HepG2 (cell line): ENCODE data around the gene COBLL1. TPM values are rescaled to one million over a fixed set of nuclear protein-coding genes. Genes with fewer than 3 reads are reported as not detected.

Experiments
- ATAC-seq: fragments of 200-7000 bp; cut with Tn5 transposase; 3 replicates; pipeline ENCODE4 v1.9.1; 2020; ENCODE audit warnings: mild to moderate bottlenecking, moderate library complexity
- BruUV-seq: library from RNA; stranded (reverse); fragments of 400-500 nt; replicated peaks from 2 replicates; lab custom pipeline; 2021; lab: Mats Ljungman, UMichigan
- CTCF ChIA-PET: fragments of 300-600 bp; formaldehyde crosslinking; extraction: SDS; loops from one replicate; lab custom pipeline; 2021; ENCODE audit warnings: low total read pairs, inconsistent platforms, low intra/inter-chr PET ratio; lab: Yijun Ruan, JAX
- POLR2A ChIA-PET: fragments of 350-600 bp; sonication (Branson Sonifier 250); formaldehyde crosslinking; loops from one replicate; lab custom pipeline; 2020; ENCODE audit warnings: antibody characterized with exemption, inconsistent platforms; lab: Yijun Ruan, JAX
- DNase-seq: peaks from one replicate; pipeline ENCODE4 v3.0.0-alpha.2; 2015; ENCODE audit warnings: low spot score
- FAIRE-seq: peaks from 3 replicates; lab custom pipeline; 2011; peaks lifted over from hg19 to GRCh38; lab: Jason Lieb, UNC
- H2AFZ ChIP-seq: one replicate; pipeline ENCODE4 v1.6.1; 2011; ENCODE audit warnings: low read length, inconsistent platforms
- H3K27ac ChIP-seq: fragments of 300-600 bp; 3 replicates; pipeline ENCODE4 v1.8.0; 2011; ENCODE audit warnings: mixed run types, mild to moderate bottlenecking, mixed read lengths, low read length, inconsistent platforms; ENCODE audit not compliant: insufficient read depth; ENCODE audit errors: extremely low read length
- H3K27me3 ChIP-seq, 2 experiments: fragments of 200-600 bp in 1 of 2; 2 replicates in 1 of 2; 3 replicates in 1 of 2; pipeline versions ENCODE4 v1.6.0 to v1.8.0; 2011; ENCODE audit warnings: low read length in 2 of 2, mild to moderate bottlenecking in 2 of 2, moderate library complexity in 2 of 2, inconsistent platforms in 1 of 2; ENCODE audit not compliant: insufficient read depth in 2 of 2, control insufficient read depth in 1 of 2
- H3K36me3 ChIP-seq, 2 experiments: fragments of 200-600 bp in 1 of 2; replicated peaks in 1 of 2; 2 replicates in 1 of 2; 3 replicates in 1 of 2; pipeline versions ENCODE4 v1.5.1 to v1.8.0; 2011; ENCODE audit warnings: low read length in 2 of 2, inconsistent platforms in 1 of 2; ENCODE audit not compliant: insufficient read depth in 2 of 2, control insufficient read depth in 1 of 2
- H3K4me1 ChIP-seq: 2 replicates; pipeline ENCODE4 v1.5.1; 2012; ENCODE audit warnings: low read length, inconsistent platforms; ENCODE audit not compliant: insufficient read depth
- H3K4me2 ChIP-seq: 2 replicates; pipeline ENCODE4 v1.6.0; 2011; ENCODE audit warnings: low read depth, low read length, inconsistent platforms
- H3K4me3 ChIP-seq, 3 experiments: fragments of 200-600 bp in 1 of 3; sonication (generic), shearing (Covaris generic) in 1 of 3; replicated peaks in 1 of 3; 2 replicates each; pipeline ENCODE4 v1.5.1; 2011 to 2016; ENCODE audit warnings: low read length in 3 of 3, inconsistent platforms in 2 of 3, low read depth in 2 of 3, mild to moderate bottlenecking in 2 of 3, control low read depth in 1 of 3, mixed read lengths in 1 of 3; ENCODE audit not compliant: insufficient read depth in 1 of 3
- H3K79me2 ChIP-seq: one replicate; pipeline ENCODE4 v1.6.1; 2011; ENCODE audit warnings: low read length, inconsistent platforms; ENCODE audit not compliant: insufficient read depth
- H3K9ac ChIP-seq: 2 replicates; pipeline ENCODE4 v1.6.0; 2011; ENCODE audit warnings: mild to moderate bottlenecking, low read depth, low read length, inconsistent platforms; ENCODE audit not compliant: insufficient read depth
- H3K9me3 ChIP-seq: 2 replicates; pipeline ENCODE4 v1.5.1; 2012; ENCODE audit warnings: mild to moderate bottlenecking, low read length
- H4K20me1 ChIP-seq: 2 replicates; pipeline ENCODE4 v1.6.0; 2011; ENCODE audit warnings: inconsistent platforms, mild to moderate bottlenecking, low read length, moderate library complexity; ENCODE audit not compliant: insufficient read depth
- CHD4 ChIP-seq: fragments of 200-600 bp; sonication (generic); IDR thresholded peaks from 2 replicates; pipeline ENCODE4 v1.7.0; 2017; ENCODE audit warnings: mild to moderate bottlenecking, low read length, borderline replicate concordance
- HHEX ChIP-seq: IDR thresholded peaks from 2 replicates; pipeline ENCODE4 v1.6.1; 2016; ENCODE audit warnings: control low read depth
- JUNB ChIP-seq: sonication (generic); formaldehyde crosslinking; IDR thresholded peaks from 2 replicates; pipeline ENCODE4 v1.8.0; 2022; ENCODE audit warnings: missing genetic modification reagents, mild to moderate bottlenecking, borderline replicate concordance
- KDM1A ChIP-seq: IDR thresholded peaks from 2 replicates; pipeline ENCODE4 v1.6.1; 2016; ENCODE audit warnings: missing compliant biosample characterization
- SOX5 ChIP-seq: IDR thresholded peaks from 2 replicates; pipeline ENCODE4 v1.6.1; 2016; ENCODE audit warnings: borderline replicate concordance
- ZMAT3 ChIP-seq: sonication (generic); formaldehyde crosslinking; conservative IDR thresholded peaks from 2 replicates; pipeline ENCODE4 v1.7.0; 2021; ENCODE audit warnings: missing genetic modification reagents
- ZMYM3 ChIP-seq: sonication (generic); formaldehyde crosslinking; IDR thresholded peaks from 2 replicates; pipeline ENCODE4 v1.5.1; 2020; ENCODE audit warnings: mild to moderate bottlenecking, missing genetic modification reagents
- ZNF451 ChIP-seq: sonication (generic); formaldehyde crosslinking; IDR thresholded peaks from 2 replicates; pipeline ENCODE4 v1.5.0; 2020; ENCODE audit warnings: mild to moderate bottlenecking, missing genetic modification reagents
- ZNF629 ChIP-seq: sonication (generic); formaldehyde crosslinking; conservative IDR thresholded peaks from 2 replicates; pipeline ENCODE4 v1.5.0; 2020; ENCODE audit warnings: missing genetic modification reagents
- in situ Hi-C: cut with HindIII; loops from 2 replicates; pipeline ENCODE4 v1.10.0; 2017; ENCODE audit warnings: low pct_unique_long_range_greater_than_20kb; ENCODE audit not compliant: extremely low pct_ligation_motif_present
- intact Hi-C: fragments of 100-400 bp; cut with micrococcal nuclease; formaldehyde crosslinking; loops from one replicate; pipeline ENCODE4 v1.10.0; 2022; ENCODE audit not compliant: unreplicated experiment
- polyA plus RNA-seq, 8 experiments: library from polyadenylated mRNA; depleted of rRNA in 3 of 8; stranded (reverse) in 7 of 8; unstranded in 1 of 8; fragments of >200 nt; fragmentation: Illumina TruSeq in 4 of 8; extraction: Trizol in 4 of 8; gene quantifications; 2 replicates each; pipeline versions ENCODE4 v1.2.1 to v1.2.3, GENCODE V29; 2011 to 2016; ENCODE audit warnings: low read depth in 4 of 8, missing spikeins in 1 of 8, mixed read lengths in 1 of 8; ENCODE audit not compliant: insufficient read depth in 1 of 8
- total RNA-seq, 5 experiments: library from RNA; depleted of rRNA; stranded (reverse); fragments of >200 nt; fragmentation: Illumina TruSeq; extraction: Trizol; gene quantifications; 2 replicates each; pipeline ENCODE4 v1.2.3, GENCODE V29; 2016; ENCODE audit warnings: low read depth in 1 of 5
- TF ChIP-seq, protein P1 (sequence below): IDR thresholded peaks from 2 replicates; pipeline ENCODE4 v1.6.1; 2016; ENCODE audit warnings: low read depth, control low read depth
- TF ChIP-seq, protein P2 (sequence below): sonication (generic); formaldehyde crosslinking; IDR thresholded peaks from 2 replicates; pipeline ENCODE4 v1.4.0; 2020; ENCODE audit warnings: missing genetic modification reagents
- TF ChIP-seq, protein P3 (sequence below): sonication (generic); formaldehyde crosslinking; IDR thresholded peaks from 2 replicates; pipeline ENCODE4 v1.8.1; 2022; ENCODE audit warnings: mild to moderate bottlenecking, missing genetic modification reagents

Gene COBLL1
- total and polyA plus RNA-seq, 2 of the 13 experiments (the other 11 are each of a cell fraction or from before 2014, with no cell fraction given): 32.6 to 86.8 TPM

DNA sequence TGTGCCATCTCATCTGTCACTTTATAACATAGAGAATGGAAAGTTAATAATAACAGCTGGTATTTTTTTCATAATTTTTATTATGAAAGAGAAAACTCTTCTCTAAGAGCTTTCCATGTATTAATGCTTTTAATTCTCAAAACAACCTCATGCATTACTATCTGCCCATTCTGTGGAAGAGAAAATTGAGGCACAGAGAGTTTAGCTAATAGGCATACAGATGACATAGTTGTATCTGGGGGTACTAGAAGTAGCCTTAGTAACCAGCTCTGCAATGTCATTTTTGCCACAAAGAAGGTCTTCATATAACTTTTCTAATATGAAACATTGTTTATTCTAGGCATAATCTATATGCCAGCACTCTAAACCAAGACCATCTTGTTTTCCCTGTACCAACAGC, 36.3 kb upstream of the COBLL1 start:
- DNase-seq (no peak), ATAC-seq (no peak), FAIRE-seq (no peak)
- peak overlapping the region; percentile 56; the same call in 1 of the 2 replicates for H3K4me2 ChIP-seq
- in situ Hi-C loops (no loop called here), intact Hi-C loops (loop anchor here (1.0 to 5.0 kb wide), 2 partner anchors 9 to 34 kb away; no protein-coding TSS in a partner anchor)
- no peak overlapping the region for H3K4me3 ChIP-seq
- TF ChIP-seq, protein P1, sequence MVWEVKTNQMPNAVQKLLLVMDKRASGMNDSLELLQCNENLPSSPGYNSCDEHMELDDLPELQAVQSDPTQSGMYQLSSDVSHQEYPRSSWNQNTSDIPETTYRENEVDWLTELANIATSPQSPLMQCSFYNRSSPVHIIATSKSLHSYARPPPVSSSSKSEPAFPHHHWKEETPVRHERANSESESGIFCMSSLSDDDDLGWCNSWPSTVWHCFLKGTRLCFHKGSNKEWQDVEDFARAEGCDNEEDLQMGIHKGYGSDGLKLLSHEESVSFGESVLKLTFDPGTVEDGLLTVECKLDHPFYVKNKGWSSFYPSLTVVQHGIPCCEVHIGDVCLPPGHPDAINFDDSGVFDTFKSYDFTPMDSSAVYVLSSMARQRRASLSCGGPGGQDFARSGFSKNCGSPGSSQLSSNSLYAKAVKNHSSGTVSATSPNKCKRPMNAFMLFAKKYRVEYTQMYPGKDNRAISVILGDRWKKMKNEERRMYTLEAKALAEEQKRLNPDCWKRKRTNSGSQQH (CRISPR knock-in tag): no peak
- TF ChIP-seq, protein P2, sequence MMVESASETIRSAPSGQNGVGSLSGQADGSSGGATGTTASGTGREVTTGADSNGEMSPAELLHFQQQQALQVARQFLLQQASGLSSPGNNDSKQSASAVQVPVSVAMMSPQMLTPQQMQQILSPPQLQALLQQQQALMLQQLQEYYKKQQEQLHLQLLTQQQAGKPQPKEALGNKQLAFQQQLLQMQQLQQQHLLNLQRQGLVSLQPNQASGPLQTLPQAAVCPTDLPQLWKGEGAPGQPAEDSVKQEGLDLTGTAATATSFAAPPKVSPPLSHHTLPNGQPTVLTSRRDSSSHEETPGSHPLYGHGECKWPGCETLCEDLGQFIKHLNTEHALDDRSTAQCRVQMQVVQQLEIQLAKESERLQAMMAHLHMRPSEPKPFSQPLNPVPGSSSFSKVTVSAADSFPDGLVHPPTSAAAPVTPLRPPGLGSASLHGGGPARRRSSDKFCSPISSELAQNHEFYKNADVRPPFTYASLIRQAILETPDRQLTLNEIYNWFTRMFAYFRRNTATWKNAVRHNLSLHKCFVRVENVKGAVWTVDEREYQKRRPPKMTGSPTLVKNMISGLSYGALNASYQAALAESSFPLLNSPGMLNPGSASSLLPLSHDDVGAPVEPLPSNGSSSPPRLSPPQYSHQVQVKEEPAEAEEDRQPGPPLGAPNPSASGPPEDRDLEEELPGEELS (CRISPR knock-in tag): no peak
- TF ChIP-seq SOX5 (CRISPR knock-in tag) (no peak), JUNB (CRISPR knock-in tag) (no peak), CHD4 (0 out of 2 replicates have a peak, but pooled peaks have one; percentile 5), HHEX (CRISPR knock-in tag) (no peak), ZMAT3 (CRISPR knock-in tag) (no peak), ZMYM3 (CRISPR knock-in tag) (peak; percentile 60; the same call in 1 of the 2 replicates), ZNF451 (CRISPR knock-in tag) (no peak), KDM1A (peak; percentile 64), ZNF629 (CRISPR knock-in tag) (peak; percentile 94)
- TF ChIP-seq, protein P3, sequence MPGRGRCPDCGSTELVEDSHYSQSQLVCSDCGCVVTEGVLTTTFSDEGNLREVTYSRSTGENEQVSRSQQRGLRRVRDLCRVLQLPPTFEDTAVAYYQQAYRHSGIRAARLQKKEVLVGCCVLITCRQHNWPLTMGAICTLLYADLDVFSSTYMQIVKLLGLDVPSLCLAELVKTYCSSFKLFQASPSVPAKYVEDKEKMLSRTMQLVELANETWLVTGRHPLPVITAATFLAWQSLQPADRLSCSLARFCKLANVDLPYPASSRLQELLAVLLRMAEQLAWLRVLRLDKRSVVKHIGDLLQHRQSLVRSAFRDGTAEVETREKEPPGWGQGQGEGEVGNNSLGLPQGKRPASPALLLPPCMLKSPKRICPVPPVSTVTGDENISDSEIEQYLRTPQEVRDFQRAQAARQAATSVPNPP (CRISPR knock-in tag): no peak
- peak overlapping the region; percentile 83 for H3K27ac ChIP-seq
- no peaks in the 10 kb centered on the region for H3K36me3 ChIP-seq
- no peaks in the 10 kb centered on the region for H3K9me3 ChIP-seq
- no TSS peak for BruUV-seq
- CTCF ChIA-PET: no interaction called here
- no peak overlapping the region for H2AFZ ChIP-seq
- no peaks in the 10 kb centered on the region for H4K20me1 ChIP-seq
- peaks cover 2% of the 10 kb centered on the region for H3K79me2 ChIP-seq
- H3K27me3 ChIP-seq: no peaks in the 10 kb centered on the region
- H3K4me1 ChIP-seq: peaks cover 90% of the 10 kb centered on the region
- H3K9ac ChIP-seq: peak overlapping the region; percentile 51
- POLR2A ChIA-PET: interaction anchor here (1.0 to 5.0 kb wide), 7 partner anchors 10 to 36 kb away, joined by 3 to 43 read pairs (median 8); partner anchors contain the start of gene COBLL1
